ENCODE results near the gene NCAM2.

The NCAM2 gene

GRCh38 chr21:21406921-21407320, 408.7 kb downstream of the NCAM2 start:
- H3K4me3 ChIP-seq (replicated peaks in 1 of 2; ENCODE audit: low read depth in 2 of 2, low read length in 2 of 2): no peak overlapping the region
- no peak for TF ChIP-seq CTCF (IDR thresholded peaks at IDR 0.05; ENCODE audit: low read depth, low read length)
- no peak for DNase-seq (ENCODE audit: low read depth in 2 of 2)

- no peak for TF ChIP-seq CTCF (IDR thresholded peaks at IDR 0.05; ENCODE audit: low read depth, low read length)
- no peak overlapping the region for H3K4me3 ChIP-seq (replicated peaks in 1 of 2; ENCODE audit: low read depth in 2 of 2, low read length in 2 of 2)
- DNase-seq (ENCODE audit: low read depth in 2 of 2): no peak
Observed at GRCh38 chr21:21412096-21412495, 413.9 kb downstream of the NCAM2 start.

DNA sequence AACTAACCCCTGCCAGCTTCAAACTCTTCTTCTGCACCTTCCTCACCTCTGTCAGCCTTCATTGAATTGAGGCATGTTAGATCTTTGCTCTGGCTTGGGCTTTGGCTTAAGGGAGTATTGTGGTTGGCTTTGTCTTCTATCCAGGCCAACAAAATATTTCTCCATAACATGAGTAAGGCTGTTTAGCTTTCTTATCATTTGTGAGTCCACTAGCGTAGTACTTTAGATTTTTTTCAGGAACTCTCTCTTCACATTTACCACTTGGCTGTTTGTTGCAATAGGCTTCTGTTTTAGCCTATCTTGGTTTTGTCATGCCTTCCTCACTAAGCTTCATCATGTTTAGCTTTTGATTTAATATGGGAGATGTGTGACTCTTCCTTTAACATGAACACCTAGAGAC, 417.5 kb downstream of the NCAM2 start:
- H3K4me3 ChIP-seq (replicated peaks in 1 of 2; ENCODE audit: low read depth in 2 of 2, low read length in 2 of 2): no peak overlapping the region
- peak; percentile 42 to 60 for DNase-seq (ENCODE audit: low read depth in 2 of 2)
- TF ChIP-seq CTCF (IDR thresholded peaks at IDR 0.05; ENCODE audit: low read depth, low read length): no peak

- no peak for TF ChIP-seq CTCF (IDR thresholded peaks at IDR 0.05; ENCODE audit: low read depth, low read length)
- DNase-seq (ENCODE audit: low read depth in 2 of 2): no peak
- no peak overlapping the region for H3K4me3 ChIP-seq (replicated peaks in 1 of 2; ENCODE audit: low read depth in 2 of 2, low read length in 2 of 2)
Observed at GRCh38 chr21:21434944-21435343, 436.7 kb downstream of the NCAM2 start.

DNA sequence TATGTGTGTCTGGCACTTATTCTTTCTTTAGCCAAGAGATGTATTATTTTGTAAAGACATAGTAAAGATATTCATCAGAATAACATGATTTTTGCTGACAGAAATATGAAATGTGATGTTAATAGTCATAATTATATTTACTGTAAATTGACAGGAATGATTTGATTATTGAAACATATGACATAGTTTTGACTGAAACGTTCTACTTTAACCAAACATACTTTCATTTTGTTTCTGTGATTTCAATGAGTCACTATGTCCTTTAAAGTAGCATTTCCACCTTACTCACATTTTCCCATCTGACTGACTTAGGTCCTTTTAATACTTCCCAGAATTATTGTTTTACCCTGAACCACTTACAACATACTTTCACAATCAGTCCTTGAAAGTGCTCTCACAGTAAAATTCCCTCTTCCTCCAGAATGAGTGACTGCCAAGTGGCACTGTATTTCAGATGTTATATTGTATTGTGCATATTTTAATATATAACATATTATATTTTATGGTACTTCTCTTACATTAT, 437.9 kb downstream of the NCAM2 start:
- peak overlapping the region in 1 of 2 donors; percentile 7 for H3K4me3 ChIP-seq (replicated peaks in 1 of 2; ENCODE audit: low read depth in 2 of 2, low read length in 2 of 2)
- peak; percentile 41 to 79 for DNase-seq (ENCODE audit: low read depth in 2 of 2)
- TF ChIP-seq CTCF (IDR thresholded peaks at IDR 0.05; ENCODE audit: low read depth, low read length): no peak

DNA sequence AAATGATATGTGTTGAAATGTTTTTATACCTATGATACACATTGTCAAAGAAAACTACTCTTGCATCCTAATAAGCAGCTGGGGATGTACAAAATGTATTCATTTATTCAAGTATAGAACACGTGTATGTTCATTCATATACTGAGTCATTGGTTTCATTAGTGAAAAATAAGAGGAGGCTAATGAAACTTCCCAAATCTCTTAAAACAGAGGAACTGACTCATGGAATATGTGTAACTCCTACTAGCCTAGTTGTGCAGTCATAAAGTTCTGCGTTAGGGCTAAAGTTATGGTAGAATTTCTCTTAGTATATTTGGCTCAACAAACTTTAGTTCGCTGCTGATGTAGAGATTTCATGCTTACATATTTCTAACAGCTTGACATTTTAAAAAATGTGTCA, 441.6 kb downstream of the NCAM2 start:
- H3K4me3 ChIP-seq (replicated peaks in 1 of 2; ENCODE audit: low read depth in 2 of 2, low read length in 2 of 2): no peak overlapping the region
- no peak for TF ChIP-seq CTCF (IDR thresholded peaks at IDR 0.05; ENCODE audit: low read depth, low read length)

GRCh38 chr21:21457077-21457476, 458.9 kb downstream of the NCAM2 start:
- TF ChIP-seq CTCF (IDR thresholded peaks at IDR 0.05; ENCODE audit: low read depth, low read length): no peak
- DNase-seq (ENCODE audit: low read depth in 2 of 2): no peak
- H3K4me3 ChIP-seq (replicated peaks in 1 of 2; ENCODE audit: low read depth in 2 of 2, low read length in 2 of 2): no peak overlapping the region

More for the DNA sequence above, 441.6 kb downstream of the NCAM2 start:
- peak; percentile 12 to 53 for DNase-seq (ENCODE audit: low read depth in 2 of 2)
